Spleen (tissue), 11 donors: ENCODE measurements around the gene LEMD3. TPM values are rescaled to one million over a fixed set of nuclear protein-coding genes. Genes with fewer than 3 reads are reported as not detected.
A peak's percentile ranks its signal among the peaks of the same experiment; 100 is the strongest.

Experiments used
- DNase-seq: peaks from one replicate; pipeline ENCODE4 v3.0.0-alpha.2; 2020
- H3K27ac ChIP-seq, 8 donors: fragments of 200-600 bp; sonication (generic) in 7 of 8; 1 replicate in 4 of 8; 2 replicates in 4 of 8; pipeline versions ENCODE4 v1.5.0 to v1.8.0; 2016 to 2021; ENCODE audit warnings: inconsistent platforms in 4 of 8, mild to moderate bottlenecking in 4 of 8, moderate library complexity in 1 of 8
- H3K27me3 ChIP-seq, 7 donors: fragments of 200-600 bp; sonication (generic) in 6 of 7; replicated peaks in 1 of 7; 1 replicate in 4 of 7; 2 replicates in 3 of 7; pipeline versions ENCODE4 v1.5.0 to v1.8.0; 2016 to 2021; ENCODE audit warnings: inconsistent platforms in 3 of 7, mild to moderate bottlenecking in 1 of 7
- H3K36me3 ChIP-seq, 6 donors: fragments of 200-600 bp; sonication (generic) in 5 of 6; 1 replicate in 4 of 6; 2 replicates in 2 of 6; pipeline versions ENCODE4 v1.5.0 to v1.8.0; 2016 to 2021; ENCODE audit warnings: inconsistent platforms in 2 of 6
- H3K4me1 ChIP-seq, 6 donors: fragments of 200-600 bp; sonication (generic) in 5 of 6; 1 replicate in 3 of 6; 2 replicates in 3 of 6; pipeline versions ENCODE4 v1.5.0 to v1.8.0; 2016 to 2021; ENCODE audit warnings: inconsistent platforms in 3 of 6
- H3K4me3 ChIP-seq, 8 donors: fragments of 200-600 bp; sonication (generic) in 7 of 8; 1 replicate in 4 of 8; 2 replicates in 4 of 8; pipeline versions ENCODE4 v1.5.0 to v1.8.0; 2016 to 2021; ENCODE audit warnings: inconsistent platforms in 4 of 8, mild to moderate bottlenecking in 4 of 8, moderate library complexity in 2 of 8
- H3K9me3 ChIP-seq, 8 donors: fragments of 200-600 bp; sonication (generic) in 7 of 8; 1 replicate in 4 of 8; 2 replicates in 4 of 8; pipeline versions ENCODE4 v1.5.0 to v1.8.0; 2016 to 2021; ENCODE audit warnings: inconsistent platforms in 4 of 8
- POLR2A ChIP-seq, 3 donors: fragments of 450-650 bp; IDR thresholded peaks; one replicate each; pipeline ENCODE4 v1.5.1; 2017; ENCODE audit warnings: antibody characterized with exemption in 3 of 3, mild to moderate bottlenecking in 1 of 3
- POLR2AphosphoS5 ChIP-seq, 3 donors: sonication (generic); formaldehyde crosslinking; IDR thresholded peaks; one replicate each; pipeline ENCODE4 v1.5.1; 2017; ENCODE audit warnings: antibody characterized with exemption in 3 of 3
- WGBS, 5 donors: extraction: QIAGEN DNeasy Blood & Tissue Kit in 3 of 5; methylation state at CpG; one replicate each; pipeline versions ENCODE4 v1.1.5 to v1.1.7; 2013 to 2018; 5-methylcytosine and 5-hydroxymethylcytosine counted together
- intact Hi-C: fragments of 100-400 bp; cut with DNase I; formaldehyde crosslinking; loops from one replicate; pipeline ENCODE4 v1.15.0; 2023; ENCODE audit warnings: low total_unique reads
- polyA plus RNA-seq, 3 donors: library from polyadenylated mRNA; stranded (reverse); fragments of 200-250 nt; gene quantifications; one replicate each; pipeline ENCODE4 v1.2.1, GENCODE V29; 2013
- total RNA-seq, 7 donors: library from RNA; depleted of rRNA in 3 of 7; stranded (reverse); fragments of >200 nt in 3 of 7; fragmentation: NEBNext Ultra II Directional in 4 of 7; extraction: Animal tissue kit (Norgen Biotek cat#: 25700) in 4 of 7; gene quantifications; one replicate each; pipeline versions ENCODE4 v1.1.0 to v1.2.1, GENCODE V29; 2016 to 2021
- TF ChIP-seq, protein P1 (sequence below), 11 experiments: fragments of 200-600 bp in 7 of 11; fragments of 450-650 bp in 4 of 11; sonication (generic) in 4 of 11; IDR thresholded peaks in 8 of 11; conservative IDR thresholded peaks in 3 of 11; 1 replicate in 7 of 11; 2 replicates in 4 of 11; pipeline versions ENCODE4 v1.4.0 to v1.8.0; 2016 to 2021; ENCODE audit warnings: antibody characterized with exemption in 11 of 11, inconsistent platforms in 4 of 11, mild to moderate bottlenecking in 1 of 11
- donor health status: healthy with polysubstance abuse.
- donor health status: DM: no; HTN: no; CAD: no; lungs with moderate emphysema.
- donor health status: DM: no; HTN: no; CAD: no.
- donor health status: Bipolar disorder and iron deficiency.
- donor health status: healthy.
- donor health status: DM: no; HTN: no; CAD: no.
- donor health status: DM: yes; HTN: yes; CAD: no.

Gene LEMD3
- total and polyA plus RNA-seq, 10 donors, result 9.6 to 58.9 (median 41.1) TPM

DNA sequence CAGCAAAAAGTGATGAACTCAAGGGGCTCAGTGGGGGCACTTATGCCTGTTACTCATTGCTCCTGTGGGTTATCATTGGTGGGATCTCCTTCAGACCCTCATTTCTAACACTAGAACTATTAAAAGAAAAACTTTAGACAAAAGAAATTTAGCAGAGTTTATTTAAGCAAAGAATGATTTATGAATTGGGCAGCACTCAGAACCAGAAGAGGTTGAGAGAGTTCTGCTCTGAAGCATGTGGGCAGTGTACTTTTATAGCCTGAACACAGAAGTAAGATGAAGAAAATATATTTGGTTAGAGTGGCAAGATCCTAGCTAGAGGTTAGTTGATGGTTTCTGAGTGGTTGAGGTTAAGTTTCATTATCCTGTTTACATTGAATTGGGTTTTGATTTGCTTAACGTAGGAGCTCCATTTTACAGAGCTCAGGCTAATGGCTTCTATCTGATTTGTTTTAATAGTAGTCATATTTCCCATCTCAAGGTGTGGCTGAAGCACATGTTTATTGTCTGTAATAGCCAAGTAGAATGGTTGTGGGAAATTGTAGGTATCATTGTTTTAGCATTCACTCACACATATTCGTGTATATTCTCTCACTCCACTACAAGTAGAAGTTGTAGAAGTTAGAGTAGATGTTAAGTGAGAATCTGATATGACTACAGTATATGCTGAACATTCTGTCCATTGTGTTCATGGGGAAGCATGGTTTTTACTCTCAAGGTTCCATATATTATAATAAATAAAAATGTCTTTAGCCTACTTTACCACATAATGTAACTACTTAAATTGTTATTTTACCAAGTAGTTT is 27.6 kb downstream of the LEMD3 start:
- no peak for DNase-seq
- 72 to 85% (median 81%) methylated on average over 2 of the region's 2 CpGs for WGBS, 5 donors
- Histone ChIP-seq H3K36me3 (no peaks in the 10 kb centered on the region), H3K4me3 (no peak overlapping the region), H3K27ac (peak overlapping the region in 2 of 8 donors; percentile 3 to 25), H3K9me3 (peaks cover 0 to 19% (median 15%) of the 10 kb centered on the region in 8 donors), H3K4me1 (peaks cover 0 to 79% (median 18%) of the 10 kb centered on the region in 6 donors), H3K27me3 (no peaks in the 10 kb centered on the region)
- TF ChIP-seq POLR2AphosphoS5 (IDR thresholded peaks at IDR 0.05), result no peak
- intact Hi-C loops, result no loop called here

DNA sequence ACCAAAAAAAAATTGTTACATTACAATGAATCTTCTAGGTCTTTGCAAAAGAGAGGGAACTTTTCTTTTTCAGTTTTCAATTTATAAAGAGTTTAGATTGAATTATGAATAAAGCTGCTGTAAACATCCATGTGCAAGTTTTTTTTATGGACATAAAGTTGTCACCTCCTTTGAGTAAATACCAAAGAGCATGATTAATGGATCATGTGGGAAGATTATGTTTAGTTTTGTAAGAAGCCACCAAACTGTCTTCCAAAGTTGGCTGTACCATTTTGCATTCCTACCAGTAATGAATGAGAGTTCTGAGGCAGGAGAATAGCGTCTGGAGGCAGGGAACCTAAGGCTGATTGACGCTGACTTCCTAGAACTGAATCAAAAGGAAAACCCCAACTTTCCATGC is 30.2 kb downstream of the LEMD3 start:
- DNase-seq, result no peak
- H3K4me1 ChIP-seq, result peaks cover 0 to 85% (median 14%) of the 10 kb centered on the region in 6 donors
- intact Hi-C loops, result no loop called here
- no peaks in the 10 kb centered on the region for H3K36me3 ChIP-seq
- no peak for TF ChIP-seq POLR2A (IDR thresholded peaks at IDR 0.05)
- TF ChIP-seq, protein P1, sequence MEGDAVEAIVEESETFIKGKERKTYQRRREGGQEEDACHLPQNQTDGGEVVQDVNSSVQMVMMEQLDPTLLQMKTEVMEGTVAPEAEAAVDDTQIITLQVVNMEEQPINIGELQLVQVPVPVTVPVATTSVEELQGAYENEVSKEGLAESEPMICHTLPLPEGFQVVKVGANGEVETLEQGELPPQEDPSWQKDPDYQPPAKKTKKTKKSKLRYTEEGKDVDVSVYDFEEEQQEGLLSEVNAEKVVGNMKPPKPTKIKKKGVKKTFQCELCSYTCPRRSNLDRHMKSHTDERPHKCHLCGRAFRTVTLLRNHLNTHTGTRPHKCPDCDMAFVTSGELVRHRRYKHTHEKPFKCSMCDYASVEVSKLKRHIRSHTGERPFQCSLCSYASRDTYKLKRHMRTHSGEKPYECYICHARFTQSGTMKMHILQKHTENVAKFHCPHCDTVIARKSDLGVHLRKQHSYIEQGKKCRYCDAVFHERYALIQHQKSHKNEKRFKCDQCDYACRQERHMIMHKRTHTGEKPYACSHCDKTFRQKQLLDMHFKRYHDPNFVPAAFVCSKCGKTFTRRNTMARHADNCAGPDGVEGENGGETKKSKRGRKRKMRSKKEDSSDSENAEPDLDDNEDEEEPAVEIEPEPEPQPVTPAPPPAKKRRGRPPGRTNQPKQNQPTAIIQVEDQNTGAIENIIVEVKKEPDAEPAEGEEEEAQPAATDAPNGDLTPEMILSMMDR (IDR thresholded peaks at IDR 0.05 in 8 of 11, conservative IDR thresholded peaks at IDR 0.05 in 3 of 11), result no peak
- TF ChIP-seq POLR2AphosphoS5 (IDR thresholded peaks at IDR 0.05), result no peak
- H3K27me3 ChIP-seq, result no peaks in the 10 kb centered on the region
- 96 to 100% (median 100%) methylated on average over 2 of the region's 2 CpGs for WGBS, 5 donors
- H3K4me3 ChIP-seq, result no peak overlapping the region
- H3K27ac ChIP-seq, result no peak overlapping the region
- peaks cover 0 to 19% (median 15%) of the 10 kb centered on the region in 8 donors for H3K9me3 ChIP-seq

DNA sequence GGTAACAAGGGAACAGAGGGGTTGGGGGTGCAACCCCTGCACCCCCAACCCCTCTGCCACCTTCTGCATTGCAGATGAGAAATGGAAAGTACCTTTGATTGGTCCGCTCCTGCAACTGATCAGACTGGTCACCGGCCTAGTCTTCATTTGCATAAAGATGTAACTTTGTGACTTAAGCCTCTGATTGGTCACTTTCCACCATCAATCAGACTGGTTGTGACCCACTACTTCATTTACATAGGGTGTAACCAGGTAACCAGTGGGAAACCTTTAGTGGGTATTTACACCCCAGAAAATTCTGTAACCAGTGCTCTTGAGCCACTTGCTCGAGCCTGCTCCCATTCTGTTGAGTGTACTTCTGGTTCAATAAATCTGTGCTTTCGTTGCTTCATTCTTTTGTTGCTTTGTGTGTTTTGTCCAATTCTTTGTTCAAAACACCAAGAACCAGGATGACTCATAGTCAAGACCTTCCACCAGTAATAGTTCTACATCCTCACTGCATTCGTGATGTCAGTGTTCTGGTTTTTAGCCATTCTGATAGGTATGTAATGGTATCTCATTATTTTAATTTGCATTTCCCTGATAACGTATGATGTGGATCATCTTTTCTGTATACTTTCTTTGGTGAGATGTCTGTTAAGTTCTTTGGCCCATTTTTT is 30.8 kb downstream of the LEMD3 start:
- H3K4me3 ChIP-seq, result no peak overlapping the region
- 89 to 97% (median 93%) methylated on average over 6 of the region's 6 CpGs for whole genome bisulfite sequencing, 5 donors
- intact Hi-C loops, result no loop called here
- no peaks in the 10 kb centered on the region for H3K27me3 ChIP-seq
- H3K27ac ChIP-seq, result no peak overlapping the region
- peaks cover 0 to 18% (median 15%) of the 10 kb centered on the region in 8 donors for H3K9me3 ChIP-seq
- DNase-seq, result no peak
- peaks cover 0 to 86% (median 18%) of the 10 kb centered on the region in 6 donors for H3K4me1 ChIP-seq
- TF ChIP-seq, protein P1 (IDR thresholded peaks at IDR 0.05 in 8 of 11, conservative IDR thresholded peaks at IDR 0.05 in 3 of 11), result no peak
- TF ChIP-seq POLR2AphosphoS5 (IDR thresholded peaks at IDR 0.05), result no peak
- TF ChIP-seq POLR2A (IDR thresholded peaks at IDR 0.05), result no peak
- no peaks in the 10 kb centered on the region for H3K36me3 ChIP-seq

DNA sequence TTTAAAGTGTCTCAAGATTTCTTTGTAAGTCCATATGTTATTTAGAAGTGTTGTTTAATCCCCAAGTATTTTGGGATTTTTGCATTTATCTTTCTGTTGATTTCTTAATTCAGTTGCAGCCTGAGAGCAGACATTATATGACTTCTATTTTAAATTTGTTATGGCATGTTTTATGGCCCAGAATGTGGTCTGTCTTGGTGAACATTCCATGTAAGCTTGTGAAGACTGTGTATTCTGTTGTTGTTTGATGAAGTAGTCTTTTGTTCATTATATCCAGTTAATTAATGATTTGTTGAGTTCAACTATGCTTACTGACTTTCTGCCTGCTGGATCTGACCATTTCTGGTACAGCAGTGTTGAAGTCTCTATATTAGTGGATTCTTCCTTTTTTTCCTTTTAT is 34.0 kb downstream of the LEMD3 start:
- TF ChIP-seq, protein P1 (IDR thresholded peaks at IDR 0.05 in 8 of 11, conservative IDR thresholded peaks at IDR 0.05 in 3 of 11), result no peak
- TF ChIP-seq POLR2AphosphoS5 (IDR thresholded peaks at IDR 0.05) (no peak), POLR2A (IDR thresholded peaks at IDR 0.05) (no peak)
- Histone ChIP-seq H3K4me3 (no peak overlapping the region), H3K9me3 (no peaks in the 10 kb centered on the region), H3K27me3 (no peaks in the 10 kb centered on the region), H3K27ac (peak overlapping the region in 1 of 8 donors; percentile 50), H3K36me3 (no peaks in the 10 kb centered on the region), H3K4me1 (peaks cover 0 to 88% (median 35%) of the 10 kb centered on the region in 6 donors)
- no peak for DNase-seq
- intact Hi-C loops, result no loop called here
